AG09319 (cell line): ENCODE data around the gene ITGA2B.
"Not testable (repeated sequence)": the region's sequence is repeated elsewhere in the genome, so short reads cannot be mapped to it uniquely, and the experiment has no call there.

Source experiments
- DNase-seq: peaks from one replicate; pipeline ENCODE4 v3.0.0-alpha.2; 2010; ENCODE audit warnings: low read depth; ENCODE audit errors: extremely low read depth
- CTCF ChIP-seq: IDR thresholded peaks from 2 replicates; pipeline ENCODE4 v1.5.1; 2011; ENCODE audit warnings: low read depth, mild to moderate bottlenecking, inconsistent platforms, low read length, moderate library complexity

The ITGA2B gene

GRCh38 chr17:44398692-44399691 lies 9.5 kb upstream of the ITGA2B start:
- TF ChIP-seq CTCF = no peak
- DNase-seq = no peak

- TF ChIP-seq CTCF = no peak
- DNase-seq = no peak
Measured at GRCh38 chr17:44397479-44398440, 8.3 kb upstream of the ITGA2B start.

GRCh38 chr17:44396946-44397345 lies 7.5 kb upstream of the ITGA2B start:
- no peak for TF ChIP-seq CTCF
- DNase-seq = no peak

- TF ChIP-seq CTCF = no peak
- no peak for DNase-seq
Measured at GRCh38 chr17:44394833-44395232, 5.4 kb upstream of the ITGA2B start.

GRCh38 chr17:44394112-44394511 lies 4.7 kb upstream of the ITGA2B start:
- not testable (repeated sequence) for DNase-seq

GRCh38 chr17:44390250-44390870 lies 911 bp upstream of the ITGA2B start:
- TF ChIP-seq CTCF = no peak
- no peak for DNase-seq

- DNase-seq = no peak
- TF ChIP-seq CTCF = no peak
Measured at GRCh38 chr17:44389723-44390202, 314 bp upstream of the ITGA2B start.
